Activated CD8-positive, alpha-beta memory T cell treated with anti-CD3 and anti-CD28 coated beads for 1 hour (primary cell): ENCODE measurements around the gene MAD1L1.

Experiments used
- DNase-seq, 2 donors: peaks; one replicate each; pipeline ENCODE4 v3.0.0-alpha.2; 2020; ENCODE audit warnings: low read depth in 1 of 2; ENCODE audit errors: extremely low read depth in 1 of 2

The MAD1L1 gene

DNA sequence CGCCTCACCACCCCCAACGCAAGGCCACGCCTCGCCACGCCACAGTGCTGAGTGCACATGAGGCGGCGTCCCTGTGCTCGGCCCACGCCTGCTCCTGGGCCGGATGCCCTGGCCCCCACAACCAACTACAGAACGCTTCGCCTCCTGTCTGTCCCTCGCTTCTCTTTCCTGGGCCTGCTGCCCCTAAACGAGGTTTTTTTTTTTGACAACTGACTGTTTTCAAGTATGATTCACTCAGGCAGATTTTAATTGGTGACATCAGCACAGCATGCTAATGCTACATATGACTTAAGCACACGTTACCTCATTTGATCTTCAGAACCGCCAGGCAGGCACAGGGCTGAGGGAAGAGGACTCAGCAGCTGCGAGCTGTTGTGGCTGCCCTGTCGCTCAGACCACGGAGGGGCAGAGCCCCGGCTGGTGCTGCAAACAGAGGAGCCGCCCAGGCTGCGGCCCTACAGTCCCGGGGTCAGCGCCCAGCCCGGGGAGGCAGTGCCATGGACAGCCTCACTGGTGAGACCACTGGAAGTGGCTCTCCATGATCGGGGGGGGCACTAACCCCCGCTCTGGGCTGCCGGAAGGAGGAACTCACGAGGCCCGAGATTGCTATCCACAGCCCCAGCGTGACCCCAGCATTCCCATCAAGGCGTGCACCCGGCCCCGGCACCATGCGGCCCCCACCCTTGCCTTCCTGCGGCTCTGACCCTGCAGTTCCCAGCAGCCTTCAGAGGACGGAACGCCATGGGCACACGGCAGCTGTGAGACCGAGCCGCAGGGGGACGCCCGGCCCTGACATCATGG lies 212.8 kb downstream of the MAD1L1 start:
- peak in 1 of 2 donors; percentile 26 for DNase-seq

DNA sequence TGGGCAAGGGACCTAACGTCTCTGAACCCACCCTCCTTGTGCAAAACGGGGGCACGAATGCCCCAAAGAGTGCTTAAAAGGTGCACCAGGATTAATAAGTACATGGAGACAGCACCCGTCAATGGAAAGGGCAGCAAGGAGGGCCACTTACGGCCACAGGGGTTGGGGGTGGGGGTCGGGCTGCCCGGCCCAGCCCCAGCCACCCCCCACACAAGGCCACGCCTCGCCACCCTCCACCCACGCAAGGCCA lies 213.4 kb downstream of the MAD1L1 start:
- DNase-seq = no peak

DNA sequence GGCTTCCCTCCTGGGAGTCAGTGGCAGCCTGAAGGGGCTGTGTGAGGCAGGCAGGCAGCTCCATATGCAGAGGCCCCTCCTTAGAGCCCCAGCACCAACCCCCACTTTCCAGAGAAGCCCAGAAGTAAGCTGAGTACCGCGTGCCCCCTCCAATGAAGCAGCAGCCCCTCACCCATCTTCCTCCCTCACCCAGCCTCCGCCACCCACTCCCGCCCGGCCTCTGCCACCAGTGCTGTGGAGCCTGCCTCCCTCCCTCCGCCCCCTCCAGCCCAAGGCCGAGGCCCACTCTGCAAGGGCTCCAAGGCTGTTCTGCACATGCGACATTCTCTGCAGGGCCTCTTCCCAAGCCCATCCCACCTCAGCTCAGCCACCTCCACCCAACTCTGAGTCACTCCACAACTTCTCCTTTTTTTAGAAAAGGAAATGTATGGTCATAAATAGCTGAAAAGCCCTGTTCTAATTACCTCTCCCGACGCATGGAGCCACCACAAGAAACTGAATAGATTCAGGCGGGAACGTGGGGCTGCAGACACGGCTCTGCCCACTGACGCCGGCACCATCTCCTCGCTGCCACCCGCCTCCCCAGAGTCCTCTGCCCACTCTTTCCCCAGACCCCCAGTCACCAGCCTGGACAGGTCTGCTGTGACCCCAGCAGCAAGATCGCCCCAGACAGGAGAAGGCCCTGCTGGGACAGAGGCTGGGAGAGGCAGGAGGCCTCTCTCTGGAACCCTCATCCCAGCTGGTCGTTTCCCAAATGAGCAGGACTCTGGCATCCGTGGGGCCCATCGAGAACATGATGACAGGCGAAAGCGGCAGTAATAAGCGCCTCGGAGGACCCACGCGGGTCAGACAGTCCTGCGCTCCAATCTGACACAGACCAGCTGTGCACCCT lies 213.9 kb downstream of the MAD1L1 start:
- no peak for DNase-seq

DNA sequence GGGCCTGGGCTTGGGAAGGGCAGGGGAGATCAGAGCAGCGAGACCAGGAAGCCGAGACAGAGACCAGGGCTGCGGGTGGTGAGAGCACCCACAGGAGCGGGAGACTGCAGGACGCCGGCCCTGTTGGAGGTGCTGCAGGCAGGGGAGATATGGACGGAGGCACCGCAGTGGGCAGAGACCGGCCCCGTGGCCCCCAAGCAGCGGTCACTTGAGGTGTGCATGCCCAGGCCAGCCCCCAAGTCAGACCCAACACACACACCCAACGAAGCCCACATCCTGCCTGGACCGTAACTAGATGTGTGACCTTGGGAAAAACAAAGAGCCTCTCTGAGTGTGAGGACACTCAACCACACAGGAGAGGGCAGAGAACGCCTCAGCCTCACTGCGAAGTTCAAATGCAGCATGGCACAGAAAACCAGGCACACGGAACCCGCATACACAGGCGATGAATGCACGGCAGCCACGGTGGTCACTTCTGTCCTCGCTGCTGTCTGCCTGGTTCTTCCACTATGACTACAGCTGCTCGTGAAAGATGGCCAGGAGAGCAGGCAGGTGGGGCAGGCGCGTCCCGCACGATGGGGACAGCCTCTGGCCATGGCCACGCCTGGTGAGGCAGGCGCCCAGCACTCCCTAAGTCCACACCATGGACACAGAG lies 214.7 kb downstream of the MAD1L1 start:
- DNase-seq = no peak

DNA sequence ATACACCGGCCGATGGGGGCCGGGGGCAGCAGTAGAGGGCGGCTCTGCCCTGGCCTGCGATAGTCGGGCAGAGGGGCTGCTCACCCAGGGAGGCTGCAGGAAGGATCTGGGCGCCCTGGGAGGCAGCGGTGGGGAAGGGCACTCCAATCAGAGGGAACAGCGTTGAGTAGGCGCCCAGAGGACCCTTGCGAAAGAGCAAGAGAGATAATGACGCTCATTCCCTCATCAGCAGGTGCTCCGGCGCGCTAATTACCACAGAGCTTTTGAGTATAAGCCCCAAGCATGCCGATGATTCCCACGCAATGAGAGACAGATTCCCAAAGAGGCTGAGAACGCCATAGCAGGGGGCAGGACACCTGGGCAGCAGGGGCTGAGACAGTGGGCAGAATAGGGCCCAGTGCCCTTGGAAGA lies 215.3 kb downstream of the MAD1L1 start:
- no peak for DNase-seq

DNA sequence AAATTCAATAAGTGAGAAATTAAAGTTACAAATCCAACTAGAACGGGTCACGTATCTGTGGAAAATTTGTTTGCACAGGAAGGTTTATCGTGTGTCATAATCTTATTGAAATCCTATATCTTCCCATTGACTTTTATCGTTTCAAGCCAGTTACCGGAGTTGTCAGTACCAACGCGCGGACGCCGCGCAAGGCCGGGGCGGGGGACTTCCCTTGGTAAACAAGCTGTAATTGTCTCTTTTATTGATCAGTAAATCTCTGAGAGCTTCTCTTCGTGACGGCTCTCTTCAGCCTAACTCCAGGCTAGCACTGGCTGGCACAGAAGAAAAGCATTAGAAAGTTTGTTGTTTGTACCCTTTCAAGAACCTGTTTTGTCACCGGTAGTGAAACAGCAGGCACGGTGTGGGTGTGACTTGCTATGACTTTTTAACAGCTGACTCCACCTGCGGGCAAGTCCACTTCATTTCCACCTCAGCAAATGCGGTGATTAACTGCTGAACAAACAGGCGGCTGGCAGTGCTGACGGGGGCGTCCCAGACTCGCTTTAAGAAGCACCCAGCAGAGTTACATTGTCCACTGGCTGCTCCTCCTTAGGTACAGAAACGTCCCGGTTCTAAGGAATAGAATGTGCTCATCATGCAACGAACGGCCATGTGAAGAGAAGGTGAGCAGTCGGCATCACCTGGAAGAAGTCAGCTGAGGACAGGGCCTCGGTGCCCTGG lies 215.8 kb downstream of the MAD1L1 start:
- no peak for DNase-seq

DNA sequence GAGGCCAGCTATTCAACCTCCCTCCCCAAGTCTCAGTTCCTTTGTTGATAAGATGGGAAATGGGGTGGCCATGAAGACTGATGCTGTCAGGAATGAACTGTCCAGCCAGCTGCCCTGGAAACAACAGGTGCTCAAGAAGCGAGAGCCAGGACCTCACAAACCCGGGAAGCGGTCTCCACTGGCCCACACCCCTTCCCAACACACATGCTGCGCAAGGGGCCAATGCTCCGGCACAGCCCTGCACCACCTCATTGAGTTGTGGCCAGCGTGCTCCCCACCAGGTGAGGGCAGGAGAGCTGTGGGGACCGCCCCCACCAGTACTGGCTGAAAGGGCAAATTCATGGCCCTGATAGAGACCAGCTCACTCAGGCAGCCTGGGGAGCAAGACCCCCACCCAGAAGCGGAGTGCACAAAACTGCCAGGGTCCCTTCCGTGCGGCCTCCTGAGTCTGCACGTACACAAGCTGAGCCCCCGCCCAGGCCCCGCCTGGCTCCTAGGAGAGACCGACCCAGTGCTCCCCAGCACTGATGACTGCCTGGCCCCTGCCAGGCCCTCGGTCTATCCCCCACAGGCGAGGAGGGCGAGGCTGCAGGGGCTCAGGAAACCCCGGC lies 216.6 kb downstream of the MAD1L1 start:
- no peak for DNase-seq

DNA sequence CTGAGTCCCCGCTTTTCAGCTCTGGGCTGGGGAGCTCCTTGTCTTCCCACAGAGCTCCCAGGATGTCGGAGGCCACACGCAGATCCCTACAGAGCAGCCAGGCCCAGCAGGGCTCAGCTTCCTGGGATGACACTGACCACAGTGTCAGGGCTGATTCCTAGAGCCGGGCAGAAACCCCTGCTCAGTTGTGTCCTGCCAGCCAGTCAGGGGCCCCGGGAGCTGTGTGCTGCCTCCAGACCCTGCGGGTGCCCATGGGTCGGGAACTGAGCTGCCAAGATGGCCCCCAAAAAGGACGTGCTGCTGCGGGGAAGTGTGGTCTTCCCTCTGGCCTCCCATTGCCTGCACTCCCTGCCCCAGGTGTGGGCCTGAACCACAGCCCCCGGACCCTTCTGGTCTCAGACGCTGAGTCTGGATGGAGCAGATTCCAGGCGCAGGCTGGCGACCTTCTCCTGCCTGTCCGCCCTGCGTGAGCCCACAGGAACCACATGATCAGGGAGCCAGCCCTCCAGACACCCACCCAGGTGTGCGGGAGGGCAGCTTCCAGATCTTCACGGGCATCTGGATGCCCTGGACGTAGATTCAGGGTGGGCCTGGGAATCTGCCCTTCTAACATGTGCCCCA lies 217.4 kb downstream of the MAD1L1 start:
- no peak for DNase-seq

DNA sequence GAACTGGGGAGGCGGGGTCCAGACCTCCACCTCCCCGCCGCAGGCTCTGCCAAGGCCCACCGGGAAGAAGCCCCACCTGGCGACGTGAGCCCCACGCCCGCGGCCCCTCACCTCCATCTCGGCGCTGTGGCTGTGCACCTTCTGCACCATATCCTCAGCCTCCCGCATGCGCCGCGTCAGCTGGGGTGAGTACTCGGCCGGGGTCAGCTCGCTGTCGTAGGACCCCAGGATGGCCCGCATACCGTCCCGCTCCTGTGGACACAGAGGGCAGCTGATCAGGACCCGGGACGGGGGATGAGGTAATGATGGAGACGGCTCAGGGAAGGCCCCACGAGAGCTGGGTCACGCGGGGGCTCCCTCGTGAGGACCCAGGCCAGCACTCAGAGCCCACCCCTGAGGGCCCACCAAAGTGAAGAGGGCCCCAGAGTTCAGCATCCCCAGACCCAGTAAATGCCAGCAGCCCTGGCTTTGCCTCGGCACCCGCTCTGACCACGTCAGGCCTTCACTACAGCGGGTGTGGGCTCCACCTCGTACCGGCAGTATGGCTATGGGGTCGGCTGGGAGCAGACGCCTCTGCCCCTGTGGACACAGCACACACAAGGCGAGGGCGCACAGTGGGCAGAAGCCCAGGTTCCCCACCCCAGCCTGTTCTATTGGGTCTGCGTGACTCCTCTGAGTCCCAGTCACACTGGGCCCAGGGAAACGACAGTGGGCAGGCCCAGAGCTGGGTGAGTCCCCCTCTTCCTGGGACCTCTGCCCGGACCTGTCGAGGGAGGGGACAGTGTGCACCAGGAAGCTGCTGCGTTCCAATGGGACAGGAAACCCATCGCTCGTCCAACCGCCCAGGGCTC lies 218.1 kb downstream of the MAD1L1 start:
- DNase-seq = no peak

DNA sequence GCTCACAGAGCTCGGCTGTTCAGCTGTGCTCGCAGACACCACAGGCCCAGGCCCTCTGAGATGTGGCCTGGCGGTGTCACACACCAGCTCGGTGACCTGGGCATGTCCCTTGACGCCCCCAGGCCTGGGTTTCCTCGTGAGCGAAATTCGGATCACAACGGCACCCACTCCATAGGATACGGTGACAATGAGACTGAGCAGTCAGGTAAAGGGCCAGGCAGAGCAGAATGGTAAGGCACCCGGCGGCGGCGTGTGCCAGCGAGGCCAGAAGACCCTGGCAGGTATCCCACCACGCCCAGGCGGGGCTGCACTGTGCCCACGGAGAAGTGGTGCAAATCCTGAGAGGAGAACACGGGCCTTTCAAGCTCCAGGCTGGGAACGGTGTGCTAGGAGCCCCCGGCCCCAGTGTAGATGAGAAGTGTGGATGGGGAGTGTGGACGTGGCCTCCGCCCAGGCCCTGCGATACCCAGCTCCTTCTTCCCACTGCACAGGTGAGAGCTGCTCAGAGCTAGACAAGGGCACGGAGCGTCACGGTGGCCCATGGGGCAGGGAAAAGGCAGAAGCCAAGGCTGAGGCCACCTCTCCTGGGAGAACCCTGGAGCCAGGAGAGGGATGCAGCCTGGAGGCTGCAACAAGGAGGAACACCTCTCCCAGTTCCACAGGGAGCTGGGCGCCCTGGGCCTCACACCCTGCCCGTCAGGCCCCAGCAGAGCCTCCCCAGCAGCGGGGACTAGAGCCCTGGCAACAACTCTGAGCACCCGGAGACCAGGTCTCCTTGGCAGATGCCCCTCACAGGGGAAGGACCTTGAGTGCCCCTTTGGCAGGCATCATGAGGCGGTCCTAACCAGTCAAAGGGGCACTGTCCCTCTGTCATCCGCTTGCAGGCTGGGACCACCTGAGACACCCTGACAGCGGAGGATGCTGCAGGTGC lies 219.1 kb downstream of the MAD1L1 start:
- DNase-seq = no peak

DNA sequence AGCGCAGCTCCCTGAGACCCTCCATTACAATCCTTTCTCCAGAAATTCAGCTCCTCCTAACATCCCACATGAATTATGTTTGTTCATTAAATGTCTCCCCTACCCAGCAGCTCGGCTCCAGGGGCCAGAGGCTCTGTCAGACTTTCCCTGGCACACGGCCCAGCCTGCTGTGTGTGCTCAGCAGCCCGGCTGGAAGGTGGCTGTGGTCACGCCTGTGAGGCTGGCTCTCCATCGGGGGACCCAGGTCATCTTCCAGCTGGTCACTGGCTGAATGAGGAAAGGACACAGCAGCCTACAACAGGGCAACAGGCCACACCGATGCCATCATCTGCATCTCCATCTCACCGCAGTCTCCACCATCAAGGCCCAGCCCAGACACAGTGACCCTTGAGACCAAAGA lies 219.8 kb downstream of the MAD1L1 start:
- DNase-seq = no peak

DNA sequence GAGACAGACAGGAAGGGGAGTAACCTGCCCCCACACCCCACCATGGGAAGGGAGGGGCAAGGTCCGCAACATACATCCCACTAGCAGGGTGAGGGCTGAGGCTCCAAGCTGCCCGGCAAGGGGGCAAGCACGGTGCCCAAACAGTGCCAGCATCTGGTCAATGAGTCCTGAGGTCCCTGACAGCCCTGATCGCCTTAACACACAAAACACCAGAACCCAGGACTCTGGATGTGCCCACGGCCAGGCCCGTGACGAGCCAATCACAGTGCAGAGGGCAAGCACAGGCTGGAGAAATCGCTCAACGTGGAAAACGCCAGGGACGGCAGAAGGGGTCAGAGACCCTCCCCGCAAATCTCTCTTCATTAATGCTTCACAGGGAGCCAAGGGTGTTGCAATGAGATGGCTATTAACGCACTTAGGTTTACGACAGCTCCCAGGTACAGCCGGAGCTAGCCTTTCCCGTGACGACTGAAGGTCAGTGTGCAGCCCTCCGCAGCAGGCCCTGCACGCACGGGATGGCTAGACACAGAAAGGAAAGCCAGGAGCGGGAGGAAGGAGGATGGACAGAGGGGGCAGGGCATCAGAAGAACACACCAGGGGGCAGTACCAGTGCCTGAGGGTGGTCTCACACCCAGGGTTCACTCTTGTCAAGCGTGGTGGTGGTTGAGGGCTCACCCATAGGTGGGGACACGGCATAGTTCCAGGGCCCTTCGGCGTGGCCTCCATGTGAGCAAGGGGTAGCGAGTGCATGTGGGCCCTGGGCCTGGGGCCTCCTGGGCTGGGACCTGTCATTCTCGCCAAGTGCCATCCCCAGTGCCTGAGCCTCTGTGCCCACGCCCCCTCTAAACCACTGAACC lies 220.5 kb downstream of the MAD1L1 start:
- no peak for DNase-seq

DNA sequence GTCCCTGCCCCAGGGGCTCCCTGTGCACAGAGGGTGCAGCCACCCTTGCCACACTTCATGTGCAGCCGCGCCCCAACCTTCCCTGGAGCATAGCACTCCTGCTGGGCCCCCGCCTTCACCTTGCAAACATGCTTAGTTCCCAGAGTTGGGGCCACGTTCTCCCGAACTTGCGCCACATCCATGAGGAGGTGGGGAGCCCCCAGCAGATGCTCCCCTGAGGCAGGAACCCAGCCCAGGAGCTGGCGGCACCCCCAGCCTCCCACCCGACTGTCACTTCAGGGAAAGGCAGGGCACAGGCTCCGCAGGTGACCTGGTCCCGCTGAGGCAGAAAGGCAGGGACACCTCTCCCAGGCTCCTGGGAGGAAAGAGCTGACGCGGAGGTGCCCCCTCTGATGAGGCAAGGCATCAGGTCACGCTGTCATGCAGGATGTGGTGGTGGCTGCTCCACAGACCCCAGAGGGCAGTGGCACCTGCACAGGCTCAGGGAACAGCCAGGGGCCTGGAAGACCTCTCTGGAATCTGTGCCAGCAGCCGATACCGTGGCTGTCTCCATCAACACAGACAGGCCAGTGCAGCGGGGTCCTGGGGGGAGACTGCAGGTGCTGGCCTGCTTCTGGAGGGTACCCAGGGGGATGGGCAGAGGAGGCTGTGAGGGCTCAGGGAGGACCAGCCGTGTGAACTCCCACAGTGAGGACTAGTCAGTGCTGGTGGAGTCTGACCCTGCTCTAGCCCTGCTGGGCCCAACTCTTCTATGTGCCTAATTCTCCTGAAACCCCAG lies 221.3 kb downstream of the MAD1L1 start:
- DNase-seq = no peak

DNA sequence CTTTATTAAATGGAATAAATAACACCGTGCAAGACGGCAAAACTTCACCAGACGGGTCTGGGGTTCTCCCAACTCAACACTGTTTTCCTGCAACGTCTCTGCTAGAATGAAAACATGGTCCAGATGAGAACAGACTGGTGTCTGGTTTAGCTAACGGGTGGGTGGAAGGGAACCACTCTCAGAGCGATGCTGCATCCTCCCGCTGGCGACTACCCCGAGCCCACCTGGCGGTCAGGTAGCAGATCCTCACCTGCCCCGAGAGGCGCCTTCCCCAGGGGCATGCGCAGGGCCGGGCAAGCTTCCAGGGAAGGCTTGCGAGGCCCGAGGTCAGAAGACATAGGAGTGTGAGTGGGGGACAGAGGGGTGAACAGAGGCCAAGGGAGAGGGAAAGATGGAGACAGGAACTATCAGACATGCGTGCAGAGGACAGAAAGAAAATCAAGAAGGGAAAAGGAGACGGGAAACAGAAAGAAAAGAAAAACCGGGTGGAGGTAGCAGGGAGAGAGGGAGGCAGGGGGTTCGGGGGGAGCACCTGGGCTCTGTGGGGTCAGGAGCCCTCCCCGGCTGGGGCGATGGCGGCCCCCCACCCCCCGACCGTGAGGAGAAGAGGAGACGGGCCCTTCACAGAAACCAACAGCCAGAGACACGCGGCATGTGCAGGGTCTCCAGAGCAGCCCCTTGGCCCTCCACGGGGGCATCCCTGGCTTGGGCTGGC lies 222.0 kb downstream of the MAD1L1 start:
- DNase-seq = no peak

DNA sequence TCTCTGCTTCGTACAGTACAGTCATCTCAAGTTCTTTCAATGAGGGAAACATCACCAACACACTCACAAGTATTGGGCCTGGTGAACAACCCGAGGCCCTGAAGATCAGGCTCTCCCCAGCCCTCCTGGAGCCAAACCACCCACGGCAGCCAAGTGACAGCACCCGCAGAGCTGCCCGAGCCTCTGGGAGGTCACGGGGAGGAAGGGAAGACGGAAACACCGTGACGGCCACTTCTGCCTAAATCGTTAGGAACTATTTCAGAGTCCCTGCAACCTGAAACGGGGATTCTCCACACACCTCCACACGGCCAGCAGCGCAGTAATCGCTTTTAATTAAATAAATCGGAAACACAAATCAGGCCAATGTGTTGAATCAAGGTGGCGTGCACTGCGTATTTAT lies 222.6 kb downstream of the MAD1L1 start:
- DNase-seq = no peak

DNA sequence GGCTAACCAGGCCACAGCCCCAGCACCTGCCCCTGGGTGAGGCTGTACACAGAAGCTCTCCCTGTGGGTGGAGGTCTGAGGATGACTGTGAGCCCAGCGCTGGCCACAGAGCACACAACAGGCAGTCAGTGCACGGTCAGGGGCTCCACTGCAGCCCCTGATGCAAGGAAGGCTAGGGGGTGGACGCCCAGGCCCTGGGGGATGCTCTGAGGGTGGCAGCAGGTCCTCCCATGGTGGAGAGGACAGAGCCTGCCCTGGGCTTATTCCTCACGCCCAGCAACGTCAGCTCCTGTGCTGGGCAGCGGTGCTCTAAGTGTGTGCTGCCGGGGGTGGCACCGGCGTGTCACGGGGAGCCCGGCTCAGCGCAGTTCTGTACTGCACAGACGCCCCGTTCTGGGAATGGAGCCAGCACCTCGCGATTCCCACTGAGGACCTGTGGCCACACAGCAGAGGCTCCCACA lies 223.2 kb downstream of the MAD1L1 start:
- no peak for DNase-seq
